Neural cell (in vitro differentiated cells): Measurements from ENCODE around the gene GJB3. TPM values are rescaled to one million over a fixed set of nuclear protein-coding genes. Genes with fewer than 3 reads are reported as not detected.

Source experiments
- H2AFZ ChIP-seq: fragments of 200-600, 300-800 bp; sonication (generic), shearing (Covaris generic); 2 replicates; pipeline ENCODE4 v1.6.0; 2014; ENCODE audit warnings: low read depth, mild to moderate bottlenecking, antibody characterized with exemption, low read length, moderate library complexity
- H3F3A ChIP-seq: fragments of 200-600 bp; shearing (Covaris generic); 2 replicates; pipeline ENCODE4 v1.6.1; 2016; ENCODE audit warnings: mild to moderate bottlenecking, moderate library complexity, mixed read lengths, antibody characterized with exemption, low read length; ENCODE audit not compliant: insufficient read depth, poor library complexity, severe bottlenecking
- H3K27ac ChIP-seq: fragments of 200-600, 300-800 bp; sonication (generic), shearing (Covaris generic); 2 replicates; pipeline ENCODE4 v1.5.1; 2014; ENCODE audit warnings: mild to moderate bottlenecking, low read length, moderate library complexity
- H3K27me3 ChIP-seq: fragments of 300-800, 200-600 bp; sonication (generic), shearing (Covaris generic); 2 replicates; pipeline ENCODE4 v1.6.0; 2014; ENCODE audit warnings: mild to moderate bottlenecking, low read depth, low read length, moderate library complexity; ENCODE audit not compliant: insufficient read depth
- H3K36me3 ChIP-seq: fragments of 300-800, 200-600 bp; sonication (generic), shearing (Covaris generic); 2 replicates; pipeline ENCODE4 v1.5.1; 2014; ENCODE audit warnings: mild to moderate bottlenecking, antibody characterized with exemption, low read length, moderate library complexity; ENCODE audit not compliant: insufficient read depth
- H3K4me2 ChIP-seq: fragments of 300-800, 200-600 bp; sonication (generic), shearing (Covaris generic); 2 replicates; pipeline ENCODE4 v1.6.0; 2014; ENCODE audit warnings: mild to moderate bottlenecking, low read length
- H3K4me3 ChIP-seq: fragments of 300-800, 200-600 bp; sonication (generic), shearing (Covaris generic); 2 replicates; pipeline ENCODE4 v1.5.1; 2014; ENCODE audit warnings: mild to moderate bottlenecking, low read length, moderate library complexity
- H3K79me2 ChIP-seq: fragments of 200-600 bp; shearing (Covaris generic); replicated peaks from 2 replicates; pipeline ENCODE4 v1.6.0; 2014; ENCODE audit warnings: mild to moderate bottlenecking, low read length, moderate library complexity; ENCODE audit not compliant: insufficient read depth
- H3K9ac ChIP-seq: fragments of 300-800, 200-600 bp; sonication (generic), shearing (Covaris generic); 2 replicates; pipeline ENCODE4 v1.6.1; 2016; ENCODE audit warnings: mild to moderate bottlenecking, low read length, mixed read lengths
- H3K9me2 ChIP-seq: fragments of 200-600 bp; shearing (Covaris generic); 2 replicates; pipeline ENCODE4 v1.6.1; 2016; ENCODE audit warnings: mild to moderate bottlenecking, low read length, mixed read lengths; ENCODE audit not compliant: insufficient read depth
- H3K9me3 ChIP-seq: fragments of 200-600, 300-800 bp; sonication (generic), shearing (Covaris generic); 2 replicates; pipeline ENCODE4 v1.6.1; 2016; ENCODE audit warnings: mild to moderate bottlenecking, mixed run types, low read length, moderate library complexity, mixed read lengths
- H4K20me1 ChIP-seq: fragments of 200-600 bp; shearing (Covaris generic); 2 replicates; pipeline ENCODE4 v1.6.1; 2016; ENCODE audit warnings: mild to moderate bottlenecking, mixed run types; ENCODE audit not compliant: insufficient read depth
- EP300 ChIP-seq: fragments of 450-650 bp; conservative IDR thresholded peaks from 2 replicates; pipeline ENCODE4 v1.6.1; 2014; ENCODE audit warnings: antibody characterized with exemption, mild to moderate bottlenecking, moderate library complexity; ENCODE audit not compliant: poor library complexity, severe bottlenecking
- EZH2 ChIP-seq: fragments of 200-600, 300-800 bp; shearing (Covaris generic), sonication (generic); IDR thresholded peaks from 2 replicates; pipeline ENCODE4 v1.6.1; 2014; ENCODE audit warnings: antibody characterized with exemption, low read length, borderline replicate concordance, mild to moderate bottlenecking; ENCODE audit not compliant: insufficient read depth, poor library complexity, severe bottlenecking
- MXI1 ChIP-seq: fragments of 450-650 bp; conservative IDR thresholded peaks from 2 replicates; pipeline ENCODE4 v1.6.1; 2014; ENCODE audit warnings: antibody characterized with exemption, mild to moderate bottlenecking; ENCODE audit not compliant: poor library complexity, severe bottlenecking
- POLR2AphosphoS5 ChIP-seq: IDR thresholded peaks from 2 replicates; pipeline ENCODE4 v1.6.1; 2012
- RAD21 ChIP-seq: fragments of 450-650 bp; conservative IDR thresholded peaks from 2 replicates; pipeline ENCODE4 v1.6.1; 2014; ENCODE audit warnings: antibody characterized with exemption, mild to moderate bottlenecking, moderate library complexity
- REST ChIP-seq: IDR thresholded peaks from 2 replicates; pipeline ENCODE4 v1.6.1; 2012; ENCODE audit warnings: borderline replicate concordance
- SMC3 ChIP-seq: fragments of 450-650 bp; conservative IDR thresholded peaks from 2 replicates; pipeline ENCODE4 v1.6.1; 2014; ENCODE audit warnings: antibody characterized with exemption, mild to moderate bottlenecking, moderate library complexity; ENCODE audit not compliant: poor library complexity
- TAF1 ChIP-seq: IDR thresholded peaks from 2 replicates; pipeline ENCODE4 v1.6.1; 2012; ENCODE audit warnings: low read depth
- polyA plus RNA-seq: library from polyadenylated mRNA; depleted of rRNA; stranded (reverse); fragments of >200 nt; gene quantifications from 2 replicates; pipeline ENCODE4 v1.2.3, GENCODE V29; 2014
- TF ChIP-seq, protein P1 (sequence below): fragments of 450-650 bp; IDR thresholded peaks from 2 replicates; pipeline ENCODE4 v1.5.1; 2014; ENCODE audit warnings: antibody characterized with exemption, mild to moderate bottlenecking, moderate library complexity; ENCODE audit not compliant: poor library complexity, severe bottlenecking

The GJB3 gene
- polyA plus RNA-seq, 1 donor from 2014 or later = not detected

GRCh38 chr1:34743775-34744174 lies 37.2 kb upstream of the GJB3 start:
- Histone ChIP-seq H3K27ac (no peak overlapping the region), H3K9ac (no peak overlapping the region), H2AFZ (no peak overlapping the region), H3K79me2 (no peaks in the 10 kb centered on the region), H4K20me1 (no peaks in the 10 kb centered on the region), H3K36me3 (no peaks in the 10 kb centered on the region), H3K9me2 (no peaks in the 10 kb centered on the region), H3F3A (no peaks in the 10 kb centered on the region), H3K27me3 (no peaks in the 10 kb centered on the region), H3K9me3 (no peaks in the 10 kb centered on the region), H3K4me3 (no peak overlapping the region), H3K4me2 (no peak overlapping the region)
- TF ChIP-seq TAF1 (no peak), SMC3 (no peak), POLR2AphosphoS5 (no peak), MXI1 (no peak), RAD21 (no peak), EZH2 (no peak), EP300 (no peak), REST (no peak)
- TF ChIP-seq, protein P1, sequence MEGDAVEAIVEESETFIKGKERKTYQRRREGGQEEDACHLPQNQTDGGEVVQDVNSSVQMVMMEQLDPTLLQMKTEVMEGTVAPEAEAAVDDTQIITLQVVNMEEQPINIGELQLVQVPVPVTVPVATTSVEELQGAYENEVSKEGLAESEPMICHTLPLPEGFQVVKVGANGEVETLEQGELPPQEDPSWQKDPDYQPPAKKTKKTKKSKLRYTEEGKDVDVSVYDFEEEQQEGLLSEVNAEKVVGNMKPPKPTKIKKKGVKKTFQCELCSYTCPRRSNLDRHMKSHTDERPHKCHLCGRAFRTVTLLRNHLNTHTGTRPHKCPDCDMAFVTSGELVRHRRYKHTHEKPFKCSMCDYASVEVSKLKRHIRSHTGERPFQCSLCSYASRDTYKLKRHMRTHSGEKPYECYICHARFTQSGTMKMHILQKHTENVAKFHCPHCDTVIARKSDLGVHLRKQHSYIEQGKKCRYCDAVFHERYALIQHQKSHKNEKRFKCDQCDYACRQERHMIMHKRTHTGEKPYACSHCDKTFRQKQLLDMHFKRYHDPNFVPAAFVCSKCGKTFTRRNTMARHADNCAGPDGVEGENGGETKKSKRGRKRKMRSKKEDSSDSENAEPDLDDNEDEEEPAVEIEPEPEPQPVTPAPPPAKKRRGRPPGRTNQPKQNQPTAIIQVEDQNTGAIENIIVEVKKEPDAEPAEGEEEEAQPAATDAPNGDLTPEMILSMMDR = no peak

DNA sequence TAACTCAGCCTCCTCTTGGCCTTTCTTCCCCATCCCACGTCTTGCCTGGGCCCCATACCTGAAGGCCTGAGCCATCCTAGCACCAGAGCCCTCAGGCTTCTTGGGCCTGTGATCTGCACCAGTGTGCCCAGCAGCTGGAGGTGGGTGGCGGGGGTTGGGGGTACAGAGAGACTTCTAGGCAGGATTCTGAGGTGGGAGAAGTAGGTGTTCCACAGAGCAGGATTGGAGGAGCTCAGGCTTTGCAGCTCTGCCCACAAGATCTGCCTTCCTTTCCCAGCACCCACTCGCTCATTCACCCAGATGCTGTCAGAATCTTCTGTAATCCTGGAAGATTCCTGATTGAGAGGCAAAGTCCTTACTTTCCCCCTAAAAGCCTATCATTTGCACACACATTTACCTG lies 36.2 kb upstream of the GJB3 start:
- Histone ChIP-seq H3K9ac (no peak overlapping the region), H3K4me2 (no peak overlapping the region)
- TF ChIP-seq EZH2 (no peak), POLR2AphosphoS5 (no peak), TAF1 (no peak), MXI1 (no peak), REST (no peak), SMC3 (no peak), EP300 (no peak), RAD21 (no peak)
- TF ChIP-seq, protein P1 = no peak

More for the DNA sequence above, 36.2 kb upstream of the GJB3 start:
- H3K27me3 ChIP-seq = no peaks in the 10 kb centered on the region
- H3K27ac ChIP-seq = no peak overlapping the region
- H3K9me3 ChIP-seq = no peaks in the 10 kb centered on the region
- no peak overlapping the region for H2AFZ ChIP-seq
- H4K20me1 ChIP-seq = no peaks in the 10 kb centered on the region
- H3K36me3 ChIP-seq = no peaks in the 10 kb centered on the region
- no peaks in the 10 kb centered on the region for H3F3A ChIP-seq
- H3K9me2 ChIP-seq = no peaks in the 10 kb centered on the region
- no peak overlapping the region for H3K4me3 ChIP-seq
- no peaks in the 10 kb centered on the region for H3K79me2 ChIP-seq
